PFSK-1 (cell line): ENCODE measurements around the gene SASH1.

ENCODE experiments used
- POLR2AphosphoS5 ChIP-seq: IDR thresholded peaks from 2 replicates; pipeline ENCODE4 v1.6.1; 2012; ENCODE audit warnings: low read depth, mild to moderate bottlenecking, control low read depth, low read length, moderate library complexity
- REST ChIP-seq, 2 experiments: IDR thresholded peaks; 2 replicates each; pipeline versions ENCODE4 v1.6.1 to v1.8.0; 2011 to 2012; ENCODE audit warnings: low read depth in 2 of 2, low read length in 2 of 2, control low read depth in 1 of 2, inconsistent platforms in 1 of 2, mild to moderate bottlenecking in 1 of 2, moderate library complexity in 1 of 2; ENCODE audit not compliant: insufficient read depth in 1 of 2
- TAF1 ChIP-seq: IDR thresholded peaks from 2 replicates; pipeline ENCODE4 v1.6.1; 2012; ENCODE audit warnings: low read length, control low read depth, borderline replicate concordance; ENCODE audit not compliant: insufficient read depth

- no peak for TF ChIP-seq POLR2AphosphoS5
- TF ChIP-seq TAF1, result no peak
- no peak for TF ChIP-seq REST (IDR thresholded peaks at IDR 0.05; ENCODE audit: insufficient read depth in 1 of 2, low read depth in 2 of 2, low read length in 2 of 2)
Measured at GRCh38 chr6:148573922-148574321, 231.3 kb downstream of the SASH1 start.
